Activated T-helper 1 cell treated with anti-CD3 and anti-CD28 coated beads, Interleukin-2, amount 50 U/mL, for 16 hours (primary cell): ENCODE measurements around the gene ALAD.
"Not testable (repeated sequence)": the region's sequence is repeated elsewhere in the genome, so short reads cannot be mapped to it uniquely, and the experiment has no call there.

Experiments
- DNase-seq, 2 donors: peaks; one replicate each; pipeline ENCODE4 v3.0.0-alpha.2; 2020; ENCODE audit warnings: low read depth in 1 of 2, low spot score in 1 of 2

Gene ALAD

GRCh38 chr9:113401027-113401792 is at the start of gene ALAD:
Gene ALAD (minus strand): TSS chr9:113401284. CDS start chr9:113393559, 7,725 bp downstream.
- peak; percentile 99 for DNase-seq

- DNase-seq: no peak
These were observed 48.3 kb upstream of the ALAD start for GRCh38 chr9:113449376-113449775.

GRCh38 chr9:113446323-113446740 is 45.2 kb upstream of the ALAD start:
- no peak for DNase-seq

- DNase-seq: no peak
These were observed 43.7 kb upstream of the ALAD start for GRCh38 chr9:113444736-113445135.

GRCh38 chr9:113437716-113438115 is 36.6 kb upstream of the ALAD start:
- DNase-seq: not testable (repeated sequence)

GRCh38 chr9:113436728-113437515 is 35.8 kb upstream of the ALAD start:
- DNase-seq: no peak

GRCh38 chr9:113431191-113431590 is 30.1 kb upstream of the ALAD start:
- no peak for DNase-seq

- no peak for DNase-seq
These were observed 27.1 kb upstream of the ALAD start for GRCh38 chr9:113428062-113428615.

- no peak for DNase-seq
These were observed 26.5 kb upstream of the ALAD start for GRCh38 chr9:113427629-113428028.

- DNase-seq: no peak
These were observed 25.6 kb upstream of the ALAD start for GRCh38 chr9:113426701-113427100.

- DNase-seq: no peak
These were observed 24.0 kb upstream of the ALAD start for GRCh38 chr9:113425072-113425471.

GRCh38 chr9:113421726-113422125 is 20.6 kb upstream of the ALAD start:
- no peak for DNase-seq

GRCh38 chr9:113417370-113417769 is 16.3 kb upstream of the ALAD start:
- DNase-seq: no peak

- DNase-seq: no peak
These were observed 15.2 kb upstream of the ALAD start for GRCh38 chr9:113416149-113416721.

- DNase-seq: peak; percentile 89 to 90
These were observed 9.3 kb upstream of the ALAD start, which contains the start of the genes C9orf43 and POLE3 for GRCh38 chr9:113410207-113410864. Gene C9orf43 (plus strand): TSS chr9:113410747. CDS start chr9:113413494, 2,747 bp downstream. Gene POLE3 (minus strand): TSS chr9:113410675. CDS start chr9:113410293, 382 bp downstream.

- DNase-seq: no peak
These were observed 8.8 kb upstream of the ALAD start for GRCh38 chr9:113409883-113410206.

- DNase-seq: no peak
These were observed 8.4 kb upstream of the ALAD start for GRCh38 chr9:113409481-113409880.

- peak in 1 of 2 donors; percentile 15 for DNase-seq
These were observed 5.9 kb upstream of the ALAD start for GRCh38 chr9:113406873-113407511.

- DNase-seq: not testable (repeated sequence)
These were observed 5.3 kb upstream of the ALAD start for GRCh38 chr9:113406353-113406752.

GRCh38 chr9:113403646-113404045 is 2.6 kb upstream of the ALAD start:
- DNase-seq: no peak
